ENCODE results near the gene DOCK2. TPM values are rescaled to one million over a fixed set of nuclear protein-coding genes. Genes with fewer than 3 reads are reported as not detected.

DOCK2 gene
- total RNA-seq, 1 donor from 2014 or later = 217 TPM

GRCh38 chr5:169667896-169668674, 31.0 kb downstream of the DOCK2 start:
- Mint-ChIP-seq H3K9me3 (peaks cover 15% of the 10 kb centered on the region), H3K36me3 (ENCODE audit: low read depth) (peaks cover 44% of the 10 kb centered on the region), H3K4me3 (ENCODE audit: low read depth) (no peak overlapping the region), H3K4me1 (ENCODE audit: low read depth) (peaks cover 38% of the 10 kb centered on the region), H3K27me3 (ENCODE audit: low read depth) (no peaks in the 10 kb centered on the region), H3K27ac (peak overlapping the region; percentile 64)
- intact Hi-C loops (cut with micrococcal nuclease) = no loop called here
- no peak for DNase-seq (ENCODE audit: low spot score)

GRCh38 chr5:169668732-169669131, 31.7 kb downstream of the DOCK2 start:
- intact Hi-C loops (cut with micrococcal nuclease) = no loop called here
- H3K4me1 Mint-ChIP-seq (ENCODE audit: low read depth) = peaks cover 39% of the 10 kb centered on the region
- no peak overlapping the region for H3K27ac Mint-ChIP-seq
- DNase-seq (ENCODE audit: low spot score) = no peak
- no peaks in the 10 kb centered on the region for H3K27me3 Mint-ChIP-seq (ENCODE audit: low read depth)
- H3K4me3 Mint-ChIP-seq (ENCODE audit: low read depth) = no peak overlapping the region
- peaks cover 11% of the 10 kb centered on the region for H3K9me3 Mint-ChIP-seq
- H3K36me3 Mint-ChIP-seq (ENCODE audit: low read depth) = peaks cover 41% of the 10 kb centered on the region

- H3K27ac Mint-ChIP-seq = peak overlapping the region; percentile 74
- H3K9me3 Mint-ChIP-seq = no peaks in the 10 kb centered on the region
- H3K4me1 Mint-ChIP-seq (ENCODE audit: low read depth) = peaks cover 36% of the 10 kb centered on the region
- H3K36me3 Mint-ChIP-seq (ENCODE audit: low read depth) = peaks cover 48% of the 10 kb centered on the region
- intact Hi-C loops (cut with micrococcal nuclease) = loop anchor here (1.0 to 5.0 kb wide), 3 partner anchors 20 to 36 kb away; partner anchors contain the start of gene DOCK2
- no peak overlapping the region for H3K4me3 Mint-ChIP-seq (ENCODE audit: low read depth)
- DNase-seq (ENCODE audit: low spot score) = no peak
- no peaks in the 10 kb centered on the region for H3K27me3 Mint-ChIP-seq (ENCODE audit: low read depth)
Measured at GRCh38 chr5:169670769-169671525, 33.9 kb downstream of the DOCK2 start.

GRCh38 chr5:169682026-169682425, 45.0 kb downstream of the DOCK2 start:
- peaks cover 78% of the 10 kb centered on the region for H3K36me3 Mint-ChIP-seq (ENCODE audit: low read depth)
- no peak for DNase-seq (ENCODE audit: low spot score)
- intact Hi-C loops (cut with micrococcal nuclease) = no loop called here
- no peaks in the 10 kb centered on the region for H3K4me1 Mint-ChIP-seq (ENCODE audit: low read depth)
- no peaks in the 10 kb centered on the region for H3K27me3 Mint-ChIP-seq (ENCODE audit: low read depth)
- H3K27ac Mint-ChIP-seq = peak overlapping the region; percentile 34
- no peak overlapping the region for H3K4me3 Mint-ChIP-seq (ENCODE audit: low read depth)
- no peaks in the 10 kb centered on the region for H3K9me3 Mint-ChIP-seq

- intact Hi-C loops (cut with micrococcal nuclease) = no loop called here
- H3K27ac Mint-ChIP-seq = peak overlapping the region; percentile 42
Measured at GRCh38 chr5:169686137-169686536, 49.1 kb downstream of the DOCK2 start.

GRCh38 chr5:169688106-169688505, 51.0 kb downstream of the DOCK2 start:
- peaks cover 82% of the 10 kb centered on the region for H3K36me3 Mint-ChIP-seq (ENCODE audit: low read depth)
- H3K27ac Mint-ChIP-seq = no peak overlapping the region

More at GRCh38 chr5:169686137-169686536, 49.1 kb downstream of the DOCK2 start:
- H3K4me3 Mint-ChIP-seq (ENCODE audit: low read depth) = no peak overlapping the region
- H3K4me1 Mint-ChIP-seq (ENCODE audit: low read depth) = peaks cover 2% of the 10 kb centered on the region
- H3K9me3 Mint-ChIP-seq = no peaks in the 10 kb centered on the region
- no peaks in the 10 kb centered on the region for H3K27me3 Mint-ChIP-seq (ENCODE audit: low read depth)
- peaks cover 88% of the 10 kb centered on the region for H3K36me3 Mint-ChIP-seq (ENCODE audit: low read depth)
- DNase-seq (ENCODE audit: low spot score) = no peak

GRCh38 chr5:169691471-169691870, 54.4 kb downstream of the DOCK2 start:
- no peak overlapping the region for H3K27ac Mint-ChIP-seq
- H3K27me3 Mint-ChIP-seq (ENCODE audit: low read depth) = no peaks in the 10 kb centered on the region
- H3K9me3 Mint-ChIP-seq = no peaks in the 10 kb centered on the region
- intact Hi-C loops (cut with micrococcal nuclease) = no loop called here
- H3K4me3 Mint-ChIP-seq (ENCODE audit: low read depth) = no peak overlapping the region
- no peak for DNase-seq (ENCODE audit: low spot score)
- peaks cover 76% of the 10 kb centered on the region for H3K36me3 Mint-ChIP-seq (ENCODE audit: low read depth)
- H3K4me1 Mint-ChIP-seq (ENCODE audit: low read depth) = peaks cover 2% of the 10 kb centered on the region

More at GRCh38 chr5:169688106-169688505, 51.0 kb downstream of the DOCK2 start:
- no peak overlapping the region for H3K4me3 Mint-ChIP-seq (ENCODE audit: low read depth)
- DNase-seq (ENCODE audit: low spot score) = no peak
- no peaks in the 10 kb centered on the region for H3K9me3 Mint-ChIP-seq
- peaks cover 2% of the 10 kb centered on the region for H3K4me1 Mint-ChIP-seq (ENCODE audit: low read depth)
- intact Hi-C loops (cut with micrococcal nuclease) = no loop called here
- H3K27me3 Mint-ChIP-seq (ENCODE audit: low read depth) = no peaks in the 10 kb centered on the region

- intact Hi-C loops (cut with micrococcal nuclease) = no loop called here
- Mint-ChIP-seq H3K27ac (no peak overlapping the region), H3K4me1 (ENCODE audit: low read depth) (peaks cover 2% of the 10 kb centered on the region), H3K36me3 (ENCODE audit: low read depth) (peaks cover 77% of the 10 kb centered on the region), H3K27me3 (ENCODE audit: low read depth) (no peaks in the 10 kb centered on the region), H3K4me3 (ENCODE audit: low read depth) (no peak overlapping the region), H3K9me3 (no peaks in the 10 kb centered on the region)
- no peak for DNase-seq (ENCODE audit: low spot score)
Measured at GRCh38 chr5:169694091-169694625, 57.1 kb downstream of the DOCK2 start.

- no peak for DNase-seq (ENCODE audit: low spot score)
- Mint-ChIP-seq H3K4me1 (ENCODE audit: low read depth) (peaks cover 2% of the 10 kb centered on the region), H3K36me3 (ENCODE audit: low read depth) (peaks cover 77% of the 10 kb centered on the region), H3K27me3 (ENCODE audit: low read depth) (no peaks in the 10 kb centered on the region), H3K4me3 (ENCODE audit: low read depth) (no peak overlapping the region), H3K9me3 (no peaks in the 10 kb centered on the region), H3K27ac (no peak overlapping the region)
- intact Hi-C loops (cut with micrococcal nuclease) = no loop called here
Measured at GRCh38 chr5:169695025-169695625, 58.0 kb downstream of the DOCK2 start.

- H3K9me3 Mint-ChIP-seq = no peaks in the 10 kb centered on the region
- intact Hi-C loops (cut with micrococcal nuclease) = no loop called here
- no peak overlapping the region for H3K27ac Mint-ChIP-seq
Measured at GRCh38 chr5:169695919-169696490, 58.9 kb downstream of the DOCK2 start.

GRCh38 chr5:169696621-169697510, 59.8 kb downstream of the DOCK2 start:
- peaks cover 2% of the 10 kb centered on the region for H3K4me1 Mint-ChIP-seq (ENCODE audit: low read depth)
- intact Hi-C loops (cut with micrococcal nuclease) = no loop called here
- no peaks in the 10 kb centered on the region for H3K9me3 Mint-ChIP-seq
- H3K36me3 Mint-ChIP-seq (ENCODE audit: low read depth) = peaks cover 79% of the 10 kb centered on the region
- no peak overlapping the region for H3K27ac Mint-ChIP-seq
- H3K4me3 Mint-ChIP-seq (ENCODE audit: low read depth) = no peak overlapping the region
- H3K27me3 Mint-ChIP-seq (ENCODE audit: low read depth) = no peaks in the 10 kb centered on the region
- no peak for DNase-seq (ENCODE audit: low spot score)

More at GRCh38 chr5:169695919-169696490, 58.9 kb downstream of the DOCK2 start:
- H3K4me1 Mint-ChIP-seq (ENCODE audit: low read depth) = no peaks in the 10 kb centered on the region
- peaks cover 76% of the 10 kb centered on the region for H3K36me3 Mint-ChIP-seq (ENCODE audit: low read depth)
- no peak overlapping the region for H3K4me3 Mint-ChIP-seq (ENCODE audit: low read depth)
- no peak for DNase-seq (ENCODE audit: low spot score)
- no peaks in the 10 kb centered on the region for H3K27me3 Mint-ChIP-seq (ENCODE audit: low read depth)

- intact Hi-C loops (cut with micrococcal nuclease) = no loop called here
- Mint-ChIP-seq H3K9me3 (no peaks in the 10 kb centered on the region), H3K36me3 (ENCODE audit: low read depth) (peaks cover 85% of the 10 kb centered on the region), H3K4me3 (ENCODE audit: low read depth) (no peak overlapping the region), H3K27ac (no peak overlapping the region), H3K4me1 (ENCODE audit: low read depth) (peaks cover 7% of the 10 kb centered on the region), H3K27me3 (ENCODE audit: low read depth) (no peaks in the 10 kb centered on the region)
- DNase-seq (ENCODE audit: low spot score) = no peak
Measured at GRCh38 chr5:169697511-169697890, 60.4 kb downstream of the DOCK2 start.

All from activated T-helper 2 cell treated with anti-CD3 and anti-CD28 coated beads, Interferon-gamma antibody, Interleukin-2, Interleukin-4, amounts not matched to agents 10 μg/mL and 5 μg/mL and 100 μg/mL, durations not matched to agents 14 hours and 24 hours and 36 hours (primary cell).